Endodermal cell (in vitro differentiated cells): ENCODE data around the gene TAAR1. TPM values are rescaled to one million over a fixed set of nuclear protein-coding genes. Genes with fewer than 3 reads are reported as not detected.
"Not testable (repeated sequence)": the region's sequence is repeated elsewhere in the genome, so short reads cannot be mapped to it uniquely, and the experiment has no call there.

Experiments
- DNase-seq: peaks from one replicate; pipeline ENCODE4 v3.0.0-alpha.2; 2017
- H3K27ac ChIP-seq: 2 replicates; pipeline ENCODE4 v1.5.1; 2013; ENCODE audit warnings: mild to moderate bottlenecking, low read depth, low read length, moderate library complexity
- H3K27me3 ChIP-seq: 2 replicates; pipeline ENCODE4 v1.6.1; 2013; ENCODE audit warnings: mild to moderate bottlenecking, low read length, moderate library complexity; ENCODE audit not compliant: insufficient read depth, control insufficient read depth, poor library complexity, severe bottlenecking
- H3K36me3 ChIP-seq: 2 replicates; pipeline ENCODE4 v1.7.0; 2013; ENCODE audit warnings: mild to moderate bottlenecking, low read length, moderate library complexity; ENCODE audit not compliant: control insufficient read depth, insufficient read depth
- H3K4me1 ChIP-seq: one replicate; pipeline ENCODE4 v1.7.0; 2013; ENCODE audit warnings: low read length; ENCODE audit not compliant: control insufficient read depth, insufficient read depth
- H3K4me3 ChIP-seq: 2 replicates; pipeline ENCODE4 v1.5.1; 2013; ENCODE audit warnings: mild to moderate bottlenecking, low read length, moderate library complexity
- H3K9ac ChIP-seq: 2 replicates; pipeline ENCODE4 v1.6.1; 2013; ENCODE audit warnings: mild to moderate bottlenecking, low read length, moderate library complexity; ENCODE audit not compliant: poor library complexity, severe bottlenecking; ENCODE audit errors: extremely low read depth
- H3K9me3 ChIP-seq: 2 replicates; pipeline ENCODE4 v1.6.1; 2013; ENCODE audit warnings: mild to moderate bottlenecking, low read length, moderate library complexity; ENCODE audit not compliant: control insufficient read depth
- H3K27ac Mint-ChIP-seq: 2 replicates; pipeline ENCODE4 v1.8.0; 2020; ENCODE audit warnings: mixed read lengths
- H3K27me3 Mint-ChIP-seq: 2 replicates; pipeline ENCODE4 v1.8.0; 2021; ENCODE audit warnings: mild to moderate bottlenecking, mixed read lengths; ENCODE audit not compliant: insufficient read depth
- H3K36me3 Mint-ChIP-seq: 2 replicates; pipeline ENCODE4 v1.8.0; 2020; ENCODE audit warnings: low read depth, mixed read lengths
- H3K4me1 Mint-ChIP-seq: 2 replicates; pipeline ENCODE4 v1.8.0; 2020; ENCODE audit warnings: mixed read lengths
- H3K4me3 Mint-ChIP-seq: 2 replicates; pipeline ENCODE4 v1.8.0; 2020; ENCODE audit warnings: mild to moderate bottlenecking, moderate library complexity, mixed read lengths
- H3K9me3 Mint-ChIP-seq: 2 replicates; pipeline ENCODE4 v1.8.0; 2020; ENCODE audit warnings: mild to moderate bottlenecking, mixed read lengths
- CTCF ChIP-seq: fragments of 200-600 bp; sonication (generic); conservative IDR thresholded peaks from 2 replicates; pipeline ENCODE4 v1.5.0; 2021; ENCODE audit warnings: antibody characterized with exemption, mild to moderate bottlenecking
- WGBS, 2 experiments: methylation state at CpG; one replicate each; pipeline versions ENCODE4 v1.1.5 to v1.1.7; 2013; ENCODE audit warnings: missing lambda C conversion rate in 2 of 2, mixed read lengths in 1 of 2; ENCODE audit not compliant: insufficient coverage in 1 of 2, insufficient read length in 1 of 2; 5-methylcytosine and 5-hydroxymethylcytosine counted together
- total RNA-seq, 2 donors: library from RNA; stranded (reverse); fragmentation: NEBNext Ultra II Directional in 1 of 2; extraction: Animal tissue kit (Norgen Biotek cat#: 25700) in 1 of 2; gene quantifications; 2 replicates in 1 of 2; 3 replicates in 1 of 2; pipeline ENCODE4 v1.2.1, GENCODE V29; 2021

The TAAR1 gene
- total RNA-seq, 2 donors from 2014 or later = not detected

GRCh38 chr6:132648828-132649227, 10.2 kb downstream of the TAAR1 start:
- TF ChIP-seq CTCF = no peak
- H3K27ac Mint-ChIP-seq = no peak overlapping the region
- H3K36me3 Mint-ChIP-seq = no peaks in the 10 kb centered on the region
- Histone ChIP-seq H3K4me3 (no peak overlapping the region), H3K9me3 (no peaks in the 10 kb centered on the region), H3K4me1 (no peaks in the 10 kb centered on the region), H3K27me3 (no peaks in the 10 kb centered on the region), H3K9ac (no peak overlapping the region), H3K27ac (no peak overlapping the region), H3K36me3 (no peaks in the 10 kb centered on the region)
- no peak overlapping the region for H3K4me3 Mint-ChIP-seq
- 89 to 95% methylated on average over 2 of the region's 2 CpGs for WGBS, 2 experiments
- no peaks in the 10 kb centered on the region for H3K27me3 Mint-ChIP-seq
- H3K9me3 Mint-ChIP-seq = no peaks in the 10 kb centered on the region
- no peaks in the 10 kb centered on the region for H3K4me1 Mint-ChIP-seq
- DNase-seq = no peak

DNA sequence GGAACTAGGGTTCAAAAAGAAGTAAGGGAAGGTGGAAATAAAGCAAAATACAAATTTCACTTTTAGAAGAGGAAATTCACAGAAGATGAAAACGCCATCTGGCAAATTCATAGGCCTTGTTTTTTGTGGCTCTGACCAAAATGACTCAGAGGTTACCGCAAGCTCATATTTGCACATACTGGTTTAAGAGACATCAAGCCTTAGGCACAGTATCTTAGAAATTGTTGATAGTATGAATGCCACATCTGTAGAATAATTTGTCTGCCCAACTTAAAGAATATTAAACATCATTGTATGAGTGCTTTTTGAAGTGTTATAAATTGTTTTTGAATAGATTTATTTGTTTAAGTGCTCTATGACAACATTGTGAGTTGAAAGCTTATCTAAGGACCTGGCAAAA, 10.6 kb downstream of the TAAR1 start:
- Histone ChIP-seq H3K4me1 (no peaks in the 10 kb centered on the region), H3K27me3 (no peaks in the 10 kb centered on the region), H3K4me3 (no peak overlapping the region), H3K9ac (no peak overlapping the region), H3K27ac (no peak overlapping the region), H3K9me3 (no peaks in the 10 kb centered on the region), H3K36me3 (no peaks in the 10 kb centered on the region)
- no peaks in the 10 kb centered on the region for H3K9me3 Mint-ChIP-seq
- H3K4me3 Mint-ChIP-seq = no peak overlapping the region
- no peaks in the 10 kb centered on the region for H3K36me3 Mint-ChIP-seq
- no peaks in the 10 kb centered on the region for H3K27me3 Mint-ChIP-seq
- no peak overlapping the region for H3K27ac Mint-ChIP-seq
- 81 to 87% methylated on average over 2 of the region's 2 CpGs for whole genome bisulfite sequencing, 2 experiments
- DNase-seq = no peak
- TF ChIP-seq CTCF = no peak
- no peaks in the 10 kb centered on the region for H3K4me1 Mint-ChIP-seq

DNA sequence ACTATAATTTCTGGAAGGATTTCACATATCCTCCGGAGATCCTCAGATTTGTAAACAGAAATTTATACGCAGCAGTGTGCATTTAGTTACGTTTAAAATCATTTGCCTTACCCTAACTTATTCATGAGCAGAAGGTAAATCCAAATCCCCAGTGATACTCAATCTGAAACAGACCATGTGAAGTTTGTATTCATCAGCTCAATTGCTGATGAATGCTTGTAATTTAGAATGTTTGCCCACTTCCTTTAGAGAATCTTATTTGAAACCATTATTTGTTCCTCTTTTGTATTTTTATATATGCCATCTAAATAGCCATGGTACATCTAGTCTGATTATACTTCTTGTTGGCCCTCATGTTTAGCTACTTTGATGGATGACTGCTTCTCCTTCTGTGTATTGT, 15.4 kb downstream of the TAAR1 start:
- Mint-ChIP-seq H3K4me1 (peaks cover 5% of the 10 kb centered on the region), H3K27ac (no peak overlapping the region), H3K27me3 (no peaks in the 10 kb centered on the region), H3K36me3 (no peaks in the 10 kb centered on the region), H3K4me3 (no peak overlapping the region), H3K9me3 (peaks cover 4% of the 10 kb centered on the region)
- no peaks in the 10 kb centered on the region for H3K27me3 ChIP-seq
- H3K4me1 ChIP-seq = no peaks in the 10 kb centered on the region
- no peak overlapping the region for H3K9ac ChIP-seq
- H3K9me3 ChIP-seq = no peaks in the 10 kb centered on the region
- H3K4me3 ChIP-seq = no peak overlapping the region
- H3K27ac ChIP-seq = no peak overlapping the region
- WGBS, 2 experiments = 91 to 93% methylated on average over 3 of the region's 3 CpGs
- no peaks in the 10 kb centered on the region for H3K36me3 ChIP-seq
- TF ChIP-seq CTCF = no peak
- no peak for DNase-seq

- not testable (repeated sequence) for H3K27ac ChIP-seq, H3K4me3 ChIP-seq, H3K36me3 Mint-ChIP-seq, H3K4me1 ChIP-seq, DNase-seq, H3K4me1 Mint-ChIP-seq, H3K27ac Mint-ChIP-seq, H3K27me3 ChIP-seq, H3K9me3 ChIP-seq, H3K4me3 Mint-ChIP-seq, H3K36me3 ChIP-seq, H3K9ac ChIP-seq
- Mint-ChIP-seq H3K27me3 (peaks cover 34% of the 10 kb centered on the region), H3K9me3 (peaks cover 14% of the 10 kb centered on the region)
- WGBS, 2 experiments = 90 to 100% methylated on average over 1 of the region's 1 CpG
Observed at GRCh38 chr6:132637135-132637534, 21.8 kb downstream of the TAAR1 start.

- H3K27ac Mint-ChIP-seq, H3K27me3 ChIP-seq, H3K9me3 ChIP-seq, H3K4me3 Mint-ChIP-seq, H3K4me3 ChIP-seq, DNase-seq, H3K9ac ChIP-seq, H3K4me1 Mint-ChIP-seq, H3K27ac ChIP-seq, H3K36me3 Mint-ChIP-seq, H3K4me1 ChIP-seq, H3K36me3 ChIP-seq: not testable (repeated sequence)
- Mint-ChIP-seq H3K27me3 (peaks cover 34% of the 10 kb centered on the region), H3K9me3 (peaks cover 14% of the 10 kb centered on the region)
- 96% methylated on average over 3 of the region's 3 CpGs; no CpG with 5 or more reads in 1 of the 2 experiments for WGBS, 2 experiments
Observed at GRCh38 chr6:132635906-132636305, 23.1 kb downstream of the TAAR1 start.
